NAMALWA (cell line): ENCODE results near the gene XDH.
A peak's percentile ranks its signal among the peaks of the same experiment; 100 is the strongest.

Experiments
- DNase-seq: peaks from one replicate; pipeline ENCODE4 v3.0.0-alpha.2; 2015; ENCODE audit warnings: low spot score

XDH gene

GRCh38 chr2:31365348-31365747 is 49.2 kb downstream of the XDH start:
- no peak for DNase-seq

DNA sequence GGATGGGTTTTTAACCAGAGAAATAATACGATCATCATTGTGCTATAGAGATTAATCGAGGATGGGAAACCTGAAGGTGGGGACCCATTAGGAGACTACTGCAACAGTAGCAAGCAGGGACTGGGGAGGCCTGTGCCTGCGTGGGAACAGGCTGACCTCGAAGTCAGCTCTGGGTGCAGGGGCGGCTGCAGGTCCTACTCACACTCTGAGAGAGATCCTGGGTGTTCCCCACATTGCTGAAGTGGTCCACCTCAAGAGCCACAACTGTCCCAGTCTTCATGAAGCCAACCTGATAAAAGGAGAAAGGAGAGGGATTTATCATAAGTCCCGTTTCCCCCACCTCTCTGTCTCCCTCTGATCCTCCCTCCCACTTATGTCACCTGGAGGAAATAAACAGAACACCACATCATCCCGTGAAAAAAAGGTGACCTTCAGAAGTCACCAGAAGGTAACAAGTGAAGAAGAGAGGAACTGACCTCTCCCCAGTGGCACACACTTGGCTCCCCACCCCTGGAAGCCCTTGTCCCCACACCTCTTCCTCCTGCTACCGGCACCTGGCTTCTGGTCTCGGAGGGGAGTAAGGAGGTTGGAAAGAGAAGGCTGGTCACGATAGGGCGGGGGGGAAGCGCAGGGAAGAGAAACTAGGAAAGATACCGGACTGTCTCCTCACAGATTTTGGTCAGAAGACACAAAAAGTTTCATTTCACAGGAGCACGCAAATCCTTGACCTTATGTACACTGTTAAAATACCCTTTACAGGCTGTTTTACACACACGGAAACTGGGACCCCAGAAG is 50.4 kb downstream of the XDH start:
- no peak for DNase-seq

DNA sequence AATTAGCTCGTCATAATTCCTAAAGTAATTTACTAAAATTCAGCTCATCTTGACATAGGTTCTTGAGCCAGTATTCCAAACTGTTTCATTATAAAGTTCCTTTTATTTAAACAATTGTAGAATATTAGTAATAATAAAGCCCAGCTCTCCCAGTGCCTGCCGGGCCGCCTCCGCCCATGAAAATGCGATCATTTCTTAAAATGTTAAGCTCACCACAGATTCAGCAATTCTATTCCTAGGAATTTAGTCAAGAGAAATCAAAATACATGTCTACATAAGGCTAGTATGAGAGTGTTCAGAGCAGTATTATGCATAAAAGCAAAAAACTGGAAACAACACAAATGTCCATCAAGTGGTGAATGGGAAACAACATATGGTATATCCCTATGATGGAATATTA is 52.0 kb downstream of the XDH start:
- DNase-seq = no peak

DNA sequence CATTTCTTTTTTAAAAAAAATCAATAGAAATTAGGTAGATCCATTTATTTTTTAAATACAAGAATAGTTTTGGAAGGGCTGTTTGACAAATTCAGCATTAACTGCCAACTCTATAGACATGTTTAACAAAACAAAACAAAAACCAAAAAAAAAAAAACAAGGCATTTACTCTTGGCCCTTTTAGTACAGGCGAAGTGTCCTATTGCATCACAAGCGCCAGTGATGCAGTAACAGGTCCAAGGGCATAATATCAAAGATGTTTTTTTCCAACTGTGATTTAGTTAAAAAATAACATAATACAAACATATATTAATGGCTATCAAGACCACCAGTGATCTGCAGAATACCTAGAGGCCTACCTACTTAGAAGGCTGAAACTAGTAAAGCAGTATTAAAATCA is 55.3 kb downstream of the XDH start:
- no peak for DNase-seq

GRCh38 chr2:31354837-31355236 is 59.7 kb downstream of the XDH start:
- DNase-seq = peak; percentile 52

DNA sequence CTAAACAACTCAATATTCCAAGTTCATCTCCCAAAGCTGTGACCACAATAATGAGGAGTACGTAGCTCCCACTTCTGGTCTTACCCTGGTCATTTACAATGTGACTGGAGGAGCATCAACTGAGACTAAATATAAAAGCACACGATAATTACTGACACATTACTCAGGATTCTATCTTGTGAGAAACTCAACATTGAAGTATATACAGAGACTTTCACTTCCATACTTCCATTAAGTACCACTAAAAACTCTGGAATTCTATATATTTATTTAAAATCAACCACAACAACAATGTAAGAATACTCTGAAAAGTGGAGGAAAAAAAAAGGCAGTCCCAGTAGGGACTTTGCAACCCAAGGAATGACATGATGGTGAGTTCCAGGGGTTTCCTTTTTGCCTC is 61.4 kb downstream of the XDH start:
- no peak for DNase-seq

DNA sequence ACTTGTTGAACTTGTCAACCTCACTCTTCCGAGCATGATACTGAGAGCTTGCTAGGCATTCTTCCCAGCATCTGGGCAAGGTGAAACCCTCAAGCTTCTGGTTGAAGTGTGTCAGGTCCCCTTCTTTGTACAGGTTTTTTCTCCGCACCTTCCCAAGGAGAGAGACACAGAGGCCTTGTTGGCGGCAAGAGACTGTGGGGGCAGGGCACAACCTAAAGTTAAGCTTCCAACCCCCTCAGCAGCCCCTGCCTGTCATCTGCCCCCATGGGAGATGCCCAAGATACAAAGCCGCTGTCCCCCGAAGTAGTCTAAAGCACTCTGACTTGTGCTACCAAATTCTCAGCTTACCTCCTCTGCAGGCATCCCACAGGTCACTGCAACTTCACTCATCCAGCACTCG is 64.9 kb downstream of the XDH start:
- no peak for DNase-seq

DNA sequence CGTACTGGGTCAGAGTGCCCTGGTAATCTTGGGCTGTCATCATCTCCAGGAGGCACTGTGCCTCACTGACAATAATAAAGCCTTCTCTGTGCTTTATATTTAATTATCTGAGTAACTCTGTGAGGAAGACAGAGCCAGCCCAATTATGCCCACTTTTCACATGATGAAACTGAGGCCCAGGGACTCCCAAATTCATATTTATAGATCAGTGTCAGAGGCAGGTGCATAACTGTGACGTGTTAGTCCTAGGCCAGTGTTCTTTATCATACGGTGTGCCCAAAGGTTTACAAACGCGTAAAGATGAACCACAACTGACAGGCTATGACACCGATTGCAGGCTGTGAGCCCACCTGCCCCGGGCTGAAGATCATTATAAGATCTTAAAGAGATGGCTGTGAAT is 65.4 kb downstream of the XDH start:
- DNase-seq = no peak

DNA sequence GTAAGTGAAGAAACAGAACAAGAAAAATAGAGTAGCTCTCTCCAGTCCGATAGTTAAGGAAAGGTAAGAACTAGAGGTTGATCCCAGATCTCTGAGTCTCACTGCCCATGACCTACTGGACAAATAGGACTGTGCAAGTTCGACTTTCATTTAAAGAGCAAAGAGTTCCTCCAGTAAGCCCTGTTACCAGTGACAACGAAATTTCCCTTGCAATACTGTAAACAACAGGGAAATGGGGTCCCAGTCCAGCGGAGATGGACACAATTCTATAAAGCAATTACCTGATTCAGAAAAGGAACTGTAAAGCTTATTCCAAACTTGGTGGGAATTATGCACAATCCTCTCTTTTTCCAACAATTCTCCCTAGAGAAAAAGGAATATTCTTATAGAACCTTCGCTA is 65.9 kb downstream of the XDH start:
- DNase-seq = no peak

DNA sequence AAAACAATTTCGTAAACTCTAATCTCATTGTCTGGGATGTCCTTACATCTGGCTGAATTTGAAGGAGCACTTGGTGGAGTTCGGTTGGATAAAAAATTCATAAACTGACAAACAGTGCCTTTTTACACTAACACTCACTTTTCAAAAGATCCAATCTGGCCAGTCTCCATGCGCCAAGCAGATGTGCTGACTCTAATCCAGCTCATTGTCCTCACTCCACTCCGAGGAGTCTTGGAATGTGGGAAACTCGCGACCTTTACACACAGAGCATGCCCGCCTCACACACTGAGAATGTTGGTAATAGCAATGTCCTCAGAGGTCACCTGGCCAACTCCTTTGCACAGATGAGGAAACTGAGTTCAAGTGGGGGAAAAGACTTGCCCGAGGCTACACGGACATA is 66.8 kb downstream of the XDH start:
- no peak for DNase-seq

GRCh38 chr2:31347319-31347718 is 67.2 kb downstream of the XDH start:
- DNase-seq = no peak

- DNase-seq = no peak
Observed at GRCh38 chr2:31344447-31344846, 70.1 kb downstream of the XDH start.

- DNase-seq = no peak
Observed at GRCh38 chr2:31341351-31341750, 73.2 kb downstream of the XDH start.

- no peak for DNase-seq
Observed at GRCh38 chr2:31339696-31340095, 74.8 kb downstream of the XDH start.

DNA sequence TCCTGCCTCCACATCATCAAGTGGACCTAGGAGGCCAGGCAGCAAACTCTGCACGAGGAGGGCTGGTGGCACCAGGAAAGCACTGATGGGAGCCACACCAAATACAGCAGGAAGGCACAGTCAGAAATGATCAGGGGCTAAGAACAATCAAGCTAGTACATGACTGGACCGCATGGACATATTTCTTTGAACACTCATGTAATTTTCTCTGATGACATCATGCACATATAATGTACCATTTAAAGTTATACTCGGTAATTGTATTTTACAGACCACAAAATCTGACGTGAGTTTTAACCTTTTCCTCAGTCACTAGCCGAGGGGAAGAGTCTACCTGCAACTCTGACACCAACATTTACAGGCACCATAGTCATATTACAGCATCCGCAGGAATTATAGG is 76.7 kb downstream of the XDH start:
- DNase-seq = no peak

GRCh38 chr2:31337197-31337596 is 77.3 kb downstream of the XDH start:
- DNase-seq = no peak

DNA sequence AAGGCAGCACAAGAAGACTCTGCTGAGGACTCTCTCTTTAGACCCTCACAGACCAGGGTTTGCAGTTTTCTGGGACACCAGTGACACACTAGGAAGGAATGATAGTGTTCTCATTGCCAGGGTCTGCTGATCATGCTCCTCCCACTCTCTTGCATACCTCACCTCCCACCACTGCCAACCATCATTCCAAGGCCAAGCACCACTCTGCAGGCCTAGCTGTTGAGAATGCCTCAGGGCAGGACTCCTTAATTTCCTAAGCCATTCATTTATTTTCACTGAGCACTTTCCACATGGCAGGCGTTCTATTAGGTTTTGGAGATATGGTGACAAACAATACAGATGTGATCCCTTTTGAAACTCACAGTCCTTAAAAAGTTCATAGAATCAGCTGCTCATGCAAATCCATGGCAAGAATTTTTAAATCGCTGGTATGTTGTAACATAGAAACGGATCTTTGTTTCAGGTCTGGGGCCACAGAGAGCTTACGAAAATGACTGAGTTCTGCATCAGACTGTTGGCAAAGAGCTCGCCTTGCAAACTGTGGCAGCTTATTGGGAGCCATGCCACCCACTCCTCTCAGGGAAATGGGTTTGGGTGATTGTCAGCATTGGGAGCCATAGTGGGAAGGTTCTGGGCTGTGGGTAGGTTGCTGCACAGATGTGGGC is 78.5 kb downstream of the XDH start:
- DNase-seq = no peak

- no peak for DNase-seq
Observed at GRCh38 chr2:31334311-31335026, 80.1 kb downstream of the XDH start.

DNA sequence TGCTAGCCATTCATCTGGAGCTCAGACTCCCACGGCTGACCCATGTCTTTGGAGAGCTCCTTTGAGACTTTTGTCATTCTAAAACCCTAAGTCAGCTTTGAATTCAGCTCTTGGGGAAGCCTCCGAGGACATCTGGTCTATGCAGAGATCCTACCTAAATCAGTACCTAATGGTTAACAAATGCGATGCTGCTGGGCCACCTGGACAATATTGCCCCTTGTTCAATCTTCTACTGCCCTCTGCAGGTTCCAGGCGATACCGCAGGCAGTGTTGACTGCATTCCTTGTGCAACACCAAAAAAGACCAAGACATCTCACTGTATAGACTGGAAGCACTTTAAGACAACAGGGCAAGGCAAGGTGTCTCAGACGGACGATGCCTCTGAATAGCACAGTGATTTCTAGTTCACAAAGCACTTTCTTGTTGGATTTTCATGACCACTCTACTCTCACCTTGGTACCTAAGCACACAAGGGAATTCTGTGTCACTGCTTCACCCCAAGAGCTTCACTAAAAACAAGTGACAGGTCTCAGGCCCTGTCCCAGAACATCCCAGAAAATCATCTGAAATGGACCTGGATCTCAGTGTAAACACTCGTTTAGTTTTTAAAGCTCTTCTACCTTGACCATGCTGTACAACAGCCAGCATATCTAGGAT is 80.9 kb downstream of the XDH start:
- peak; percentile 86 for DNase-seq

- DNase-seq = no peak
Observed at GRCh38 chr2:31333046-31333445, 81.5 kb downstream of the XDH start.

DNA sequence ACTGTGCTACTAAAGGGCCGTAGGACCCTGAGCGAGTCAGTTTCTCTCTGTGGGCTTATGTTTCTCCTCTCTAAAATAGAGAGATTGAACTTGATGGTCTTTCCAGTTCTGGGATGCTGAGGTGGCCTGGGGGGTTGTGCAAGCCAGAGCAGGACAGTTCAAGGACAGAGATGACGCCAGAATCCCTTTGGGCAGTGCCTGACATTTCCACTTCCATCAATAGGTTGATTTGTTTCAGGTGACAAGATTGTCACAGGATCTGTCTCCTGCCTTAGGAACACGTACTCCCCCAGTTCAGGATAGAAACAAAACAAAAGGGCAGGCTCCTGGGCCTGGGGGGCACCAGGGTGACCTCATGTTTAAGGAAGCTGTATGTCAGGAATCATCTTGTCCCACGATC is 82.0 kb downstream of the XDH start:
- no peak for DNase-seq

DNA sequence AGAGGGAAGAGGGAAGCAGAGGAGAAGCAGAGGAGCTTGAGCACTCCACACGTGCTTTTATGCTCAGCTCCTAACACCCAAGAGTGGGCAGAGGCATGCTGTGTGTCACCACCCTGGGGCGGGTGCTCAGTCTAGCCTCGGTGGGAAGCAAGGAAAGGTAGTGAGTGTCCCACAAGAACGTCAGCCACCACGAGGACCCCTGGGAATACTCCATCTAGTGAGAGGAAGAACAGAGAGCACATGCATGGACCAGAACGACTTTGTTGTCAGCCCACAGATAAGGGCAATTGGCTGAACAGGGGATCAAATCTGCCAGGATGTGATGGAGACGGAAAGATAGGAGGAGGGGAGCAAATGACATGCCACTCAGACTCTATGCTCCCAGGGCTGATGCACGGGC is 83.4 kb downstream of the XDH start:
- DNase-seq = no peak
